ENCODE data around the gene HYI.
"Not testable (repeated sequence)": the region's sequence is repeated elsewhere in the genome, so short reads cannot be mapped to it uniquely, and the experiment has no call there.

HYI gene

DNA sequence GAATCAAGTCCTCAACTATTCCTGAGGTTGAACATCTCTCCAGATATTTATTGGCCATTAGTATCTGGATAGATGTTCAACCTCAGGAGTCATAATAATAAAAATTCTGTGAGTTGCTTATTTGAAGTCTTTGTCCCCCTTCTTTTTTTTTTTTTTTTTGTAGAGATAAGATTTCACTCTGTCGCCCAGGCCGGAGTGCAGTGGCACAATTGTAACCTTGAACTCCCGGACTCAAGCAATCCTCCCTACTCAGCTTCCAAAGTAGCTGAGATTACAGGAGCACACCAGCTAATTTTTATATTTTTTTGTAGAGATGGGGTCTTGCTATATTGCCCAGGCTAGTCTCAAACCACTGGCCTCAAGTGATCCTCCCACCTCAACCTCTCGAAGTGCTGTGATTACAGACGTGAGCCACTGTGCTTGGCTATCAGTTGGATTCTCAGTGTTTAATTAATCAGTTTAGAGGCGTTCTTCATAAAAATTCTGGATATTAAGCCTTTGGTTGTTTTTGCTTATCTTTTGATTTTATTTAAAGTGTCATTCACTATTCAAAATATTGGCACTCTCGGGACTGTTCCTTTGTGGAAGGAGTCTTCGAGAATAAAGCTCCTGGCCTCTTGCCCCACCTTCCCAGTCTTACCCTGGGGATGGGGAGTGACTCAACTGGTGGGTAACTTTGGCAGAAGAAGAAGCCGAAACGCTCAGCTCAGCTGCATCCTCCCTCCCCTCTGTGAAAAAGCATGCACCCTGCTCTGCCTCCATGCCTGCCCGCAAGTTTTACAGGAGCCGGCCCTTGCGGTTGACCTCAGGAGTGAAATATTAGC is 11.2 kb upstream of the HYI start:
- DNase-seq = no peak

- DNase-seq = no peak
Measured at GRCh38 chr1:43463479-43463878, 9.7 kb upstream of the HYI start.

DNA sequence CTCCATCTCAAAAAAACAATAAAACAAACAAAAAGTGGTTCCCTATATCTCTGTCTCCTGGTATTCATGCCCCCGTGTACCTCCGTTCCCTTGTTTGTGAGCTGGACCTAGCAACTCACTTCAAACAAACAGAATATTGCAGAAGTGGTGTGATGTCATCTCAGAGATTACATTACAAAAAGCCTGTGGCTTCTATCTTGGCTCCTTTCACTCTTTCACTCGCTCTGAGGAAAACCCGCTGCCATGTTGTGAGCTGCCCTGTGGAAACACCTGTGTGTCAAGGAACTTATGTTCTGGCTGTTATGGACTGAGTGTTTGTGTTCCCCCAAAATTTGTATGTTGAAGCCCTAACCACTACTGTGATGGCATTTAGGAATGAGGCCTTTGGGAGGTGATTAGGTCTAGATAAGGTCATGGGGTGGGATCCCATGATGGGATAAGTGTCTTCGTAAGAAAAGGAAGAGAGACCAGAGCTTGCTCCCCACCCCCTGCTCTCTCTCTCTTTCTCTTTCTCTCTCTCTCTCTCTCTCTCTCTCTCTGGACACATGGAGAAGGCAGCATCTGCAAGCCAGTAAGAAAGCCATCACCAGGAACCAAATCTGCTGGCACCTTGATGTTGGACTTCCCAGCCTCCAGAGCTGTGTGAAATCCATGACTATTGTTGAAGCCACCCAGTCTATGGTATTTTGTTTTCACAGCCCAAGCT is 7.4 kb upstream of the HYI start:
- no peak for DNase-seq

DNA sequence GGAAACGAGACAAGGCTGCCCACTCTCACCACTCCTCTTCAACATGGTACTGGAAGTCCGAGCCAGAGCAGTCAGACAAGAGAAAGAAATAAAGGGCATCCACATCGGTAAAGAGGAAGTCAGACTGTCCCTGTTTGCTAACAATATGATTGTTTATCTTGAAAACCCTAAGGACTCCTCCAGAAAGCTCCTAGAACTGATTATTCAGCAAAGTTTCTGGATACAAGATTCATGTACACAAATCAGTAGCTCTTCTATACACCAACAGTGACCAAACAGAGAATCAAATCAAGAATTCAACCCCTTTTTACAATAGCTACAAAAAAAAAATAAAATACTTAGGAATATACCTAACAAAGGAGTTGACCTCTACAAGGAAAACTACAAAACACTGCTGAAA is 4.6 kb upstream of the HYI start:
- DNase-seq = not testable (repeated sequence)

GRCh38 chr1:43455213-43455889 is 1.6 kb upstream of the HYI start:
- DNase-seq = no peak

- DNase-seq = peak; percentile 99
Measured at GRCh38 chr1:43454270-43455011, 710 bp upstream of the HYI start.

DNA sequence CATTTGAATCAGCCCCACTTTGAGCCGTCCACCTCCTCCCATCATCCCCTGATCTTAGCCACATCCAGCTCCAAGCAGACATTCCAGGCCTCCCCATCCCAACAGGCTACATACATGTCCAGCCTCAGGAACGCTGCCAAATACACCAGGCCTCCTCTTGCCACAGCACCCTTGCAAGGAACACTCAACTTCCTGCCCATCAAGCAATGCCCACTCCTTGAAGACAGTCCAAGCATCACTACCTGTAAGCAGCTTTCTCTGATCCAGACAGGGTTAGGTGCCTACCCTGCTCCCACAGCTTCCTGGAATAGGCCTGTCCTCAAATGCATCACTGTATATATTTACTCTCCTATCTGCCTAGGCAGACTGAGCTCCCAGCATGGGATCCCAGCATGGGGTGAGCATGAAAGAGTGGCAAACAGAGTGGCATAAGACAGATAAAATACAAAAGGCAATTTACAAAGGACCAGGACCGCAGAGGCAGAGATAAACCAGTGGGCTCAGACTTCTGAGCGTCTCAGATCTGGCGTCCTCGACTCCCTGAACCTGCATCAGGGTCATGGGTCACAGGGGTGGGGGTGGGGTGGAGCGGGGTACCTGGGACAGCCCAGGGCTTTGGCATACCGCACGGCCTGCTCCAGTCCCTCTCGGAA is 816 bp downstream of the HYI start:
- peak; percentile 48 for DNase-seq

GRCh38 chr1:43451701-43452532 is 1.8 kb downstream of the HYI start:
- no peak for DNase-seq

GRCh38 chr1:43451157-43451591 is 2.6 kb downstream of the HYI start:
- DNase-seq = no peak

- DNase-seq = no peak
Measured at GRCh38 chr1:43450251-43450941, 3.3 kb downstream of the HYI start.

GRCh38 chr1:43449708-43450069 is 4.0 kb downstream of the HYI start:
- no peak for DNase-seq

DNA sequence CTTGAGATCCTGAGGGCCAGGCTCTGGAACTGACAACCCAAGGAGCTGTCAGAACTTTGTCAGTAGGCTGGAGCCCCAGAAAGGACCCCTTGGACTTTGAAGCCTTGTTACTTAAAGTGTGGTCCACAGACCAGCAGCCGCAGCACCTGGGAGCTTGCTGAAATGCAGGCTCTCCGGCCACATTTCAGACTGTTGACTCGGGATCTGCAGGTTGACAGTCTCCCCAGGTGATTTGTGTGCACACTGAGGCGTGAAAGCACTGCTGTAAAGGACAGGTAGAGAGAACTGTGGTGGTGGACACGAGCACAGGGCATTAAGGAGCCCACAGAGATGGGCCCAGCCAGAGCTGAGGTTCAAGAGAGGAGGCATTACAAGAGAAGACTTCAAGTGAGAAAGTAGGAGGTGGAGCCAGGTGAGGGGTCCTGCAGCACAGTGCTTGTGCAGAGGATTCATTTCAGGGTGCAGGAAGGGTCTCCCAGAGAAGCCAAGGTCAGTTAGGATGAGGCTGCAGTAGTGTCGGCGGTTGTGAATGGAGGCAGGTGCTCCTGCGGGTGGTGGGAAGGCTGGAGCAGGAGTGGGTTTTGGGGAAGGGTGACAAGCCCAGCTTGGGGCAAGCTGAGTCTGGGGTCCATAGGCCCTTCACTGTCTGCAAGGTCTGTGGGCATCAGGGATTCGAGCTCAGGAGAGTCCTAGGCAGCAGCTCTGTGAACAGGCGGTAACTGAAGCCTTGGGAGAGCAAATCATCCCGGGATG is 4.6 kb downstream of the HYI start:
- DNase-seq = no peak

DNA sequence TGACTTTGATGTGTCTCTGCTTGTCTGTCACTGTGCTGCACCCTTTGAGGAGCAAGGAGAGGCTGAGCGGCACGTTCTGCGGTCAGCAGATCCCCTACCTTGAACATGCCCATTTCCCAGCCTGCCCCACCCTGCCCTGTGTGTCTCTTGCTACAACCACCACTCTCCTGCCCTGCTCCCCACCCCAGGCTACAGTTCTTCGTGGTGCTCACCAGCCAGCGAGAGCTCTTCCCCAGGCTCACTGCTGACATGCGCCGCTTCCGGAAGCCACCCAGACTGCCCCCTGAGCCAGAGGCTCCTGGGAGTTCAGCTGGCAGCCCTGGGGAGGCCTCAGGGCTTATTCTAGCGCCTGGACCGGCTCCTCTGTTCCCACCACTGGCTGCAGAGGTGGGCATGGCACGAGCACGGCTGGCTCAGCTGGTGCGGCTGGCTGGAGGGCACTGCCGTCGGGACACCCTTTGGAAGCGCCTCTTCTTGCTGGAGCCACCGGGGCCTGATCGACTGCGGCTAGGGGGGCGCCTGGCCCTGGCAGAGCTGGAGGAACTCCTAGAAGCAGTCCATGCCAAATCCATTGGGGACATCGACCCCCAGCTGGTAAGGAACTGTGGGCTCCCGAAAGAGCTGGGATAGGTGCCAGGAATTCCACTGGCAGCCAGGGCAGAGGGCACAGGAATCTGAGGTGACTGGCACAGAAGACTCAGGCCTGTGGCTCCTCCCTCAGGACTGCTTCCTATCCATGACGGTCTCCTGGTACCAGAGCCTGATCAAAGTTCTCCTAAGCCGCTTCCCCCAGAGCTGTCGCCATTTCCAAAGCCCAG is 5.6 kb downstream of the HYI start:
- DNase-seq = no peak

DNA sequence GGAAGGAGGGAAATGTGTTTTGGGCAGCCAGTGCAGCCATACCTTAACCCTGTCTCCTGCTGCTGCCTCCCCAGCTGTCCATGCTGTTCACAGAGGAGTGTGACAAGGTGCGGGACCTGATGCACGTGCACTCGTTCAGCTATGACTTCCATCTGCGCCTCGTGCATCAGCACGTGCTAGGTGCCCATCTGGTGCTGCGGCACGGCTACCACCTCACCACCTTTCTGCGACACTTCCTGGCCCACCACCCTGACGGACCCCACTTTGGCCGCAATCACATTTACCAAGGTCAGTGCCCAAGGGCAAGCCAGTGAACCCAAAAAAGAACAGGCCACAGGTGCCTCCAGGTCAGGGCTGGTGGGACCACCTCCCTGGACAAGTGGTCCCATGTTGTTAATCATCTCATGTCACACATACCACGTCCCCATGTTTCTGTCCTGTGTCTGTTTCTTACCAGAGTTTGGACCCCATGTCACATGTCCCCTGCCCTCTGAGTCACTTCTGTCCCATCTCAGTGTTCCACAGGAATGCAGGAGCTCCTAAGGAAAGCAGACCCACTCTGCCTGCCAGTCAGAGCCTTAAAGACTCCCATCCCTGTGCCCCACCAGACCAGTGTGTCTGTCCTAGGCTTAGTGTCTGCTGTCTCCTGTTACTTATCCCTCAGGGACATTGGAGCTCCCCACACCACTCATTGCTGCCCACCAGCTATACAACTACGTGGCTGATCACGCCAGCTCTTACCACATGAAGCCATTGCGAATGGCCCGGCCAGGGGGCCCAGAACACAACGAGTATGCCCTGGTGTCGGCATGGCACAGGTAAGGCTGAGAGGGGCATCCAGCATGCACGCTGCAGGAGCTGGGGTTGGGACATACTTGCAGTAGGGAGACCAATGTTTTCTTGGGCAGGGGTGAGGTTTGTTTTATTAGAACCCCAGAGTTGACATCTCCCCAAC is 6.6 kb downstream of the HYI start:
- no peak for DNase-seq

GRCh38 chr1:43446388-43446740 is 7.4 kb downstream of the HYI start:
- DNase-seq = no peak

DNA sequence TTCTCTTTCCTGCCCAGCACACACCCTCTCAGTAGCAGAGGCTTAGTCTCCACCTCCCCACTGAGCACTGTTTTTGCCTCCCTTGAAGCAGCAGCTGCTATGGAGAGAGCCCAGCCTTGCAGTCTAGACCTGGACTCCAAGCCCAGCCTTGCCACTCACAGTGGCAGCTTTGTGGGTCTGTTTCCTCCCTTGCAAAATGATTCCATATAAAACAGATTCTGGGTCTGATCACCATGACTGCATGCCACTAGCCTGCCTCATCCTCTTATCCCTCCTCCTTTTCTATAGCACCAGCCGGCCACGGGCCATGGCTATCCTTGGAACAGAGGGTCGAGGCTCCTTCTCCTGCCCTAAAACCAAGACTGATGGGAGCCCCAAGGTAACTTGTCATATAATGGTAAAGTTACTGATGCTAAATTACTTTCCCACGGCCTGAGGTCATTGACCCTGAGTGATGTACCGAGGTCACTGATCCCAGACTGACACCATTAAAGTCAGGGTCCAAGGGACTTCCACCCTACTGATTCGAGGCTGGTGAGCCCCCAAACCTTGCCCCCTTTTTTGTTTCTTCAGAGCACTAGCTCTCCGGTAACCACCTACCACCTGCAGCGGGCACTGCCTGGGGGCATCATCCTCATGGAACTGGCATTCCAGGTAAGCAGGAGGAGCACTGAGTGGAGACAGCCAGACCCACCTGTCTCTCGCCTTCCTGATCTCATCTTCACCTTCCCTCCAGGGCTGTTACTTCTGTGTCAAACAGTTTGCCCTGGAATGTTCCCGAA is 7.9 kb downstream of the HYI start:
- DNase-seq = no peak

GRCh38 chr1:43444836-43445235 is 8.9 kb downstream of the HYI start:
- no peak for DNase-seq
